ENCODE data around the gene FAM110D.

The FAM110D gene

DNA sequence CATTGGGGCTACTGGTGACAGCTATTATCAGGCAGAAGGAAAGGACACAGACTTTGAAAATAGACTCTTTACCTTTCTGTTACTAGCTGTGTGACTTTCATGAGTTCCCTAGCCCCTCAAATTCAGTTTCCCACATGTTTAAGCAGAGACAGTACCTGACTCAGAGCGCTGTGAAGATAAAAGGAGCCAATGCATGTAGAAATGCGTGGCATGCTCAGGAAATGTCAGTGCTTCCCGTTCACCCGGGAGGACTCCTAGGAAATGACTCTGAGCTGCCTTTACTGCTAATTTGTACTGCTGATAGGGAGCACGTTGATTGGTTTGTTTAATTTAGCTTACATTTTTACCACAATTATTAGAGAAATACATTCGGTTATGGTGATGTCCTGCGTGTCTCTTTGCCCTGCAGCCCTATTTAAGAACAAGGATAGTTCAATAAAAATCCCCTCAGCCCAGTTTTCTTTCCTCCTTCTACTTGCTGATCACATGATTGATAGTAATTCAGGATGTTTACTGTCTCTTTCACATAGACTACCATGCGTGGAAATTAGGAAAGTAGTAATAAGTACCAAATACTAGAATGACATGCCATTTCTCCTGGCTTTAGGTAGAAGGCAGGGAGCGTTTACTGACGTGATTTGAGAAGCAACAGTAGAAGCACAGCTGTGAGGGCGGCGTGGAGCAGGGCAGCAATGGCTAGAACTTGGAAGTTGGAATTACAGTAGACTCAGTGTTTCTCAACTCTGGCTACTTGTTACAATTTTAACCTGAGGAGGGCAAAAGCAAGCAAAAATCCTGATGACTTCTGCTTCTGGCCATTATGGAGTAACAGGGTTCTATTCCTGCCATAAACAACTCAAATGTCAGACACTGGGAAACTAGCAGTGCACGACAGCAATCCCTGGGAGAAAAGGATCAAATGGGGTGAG is 31.4 kb upstream of the FAM110D start:
- peak overlapping the region in 2 of 7 experiments; percentile 5 to 18 for H3K4me3 ChIP-seq

GRCh38 chr1:26129778-26130177 is 29.1 kb upstream of the FAM110D start:
- no peak overlapping the region for H3K4me3 ChIP-seq
- no peak overlapping the region for H3K27ac ChIP-seq

More for the DNA sequence above, 31.4 kb upstream of the FAM110D start:
- peak overlapping the region in 20 of 21 experiments; percentile 26 to 87 (median 67) for H3K27ac ChIP-seq

- Histone ChIP-seq H3K4me3 (no peak overlapping the region), H3K27ac (no peak overlapping the region)
Measured at GRCh38 chr1:26130695-26131094, 28.2 kb upstream of the FAM110D start.

GRCh38 chr1:26132128-26132833 is 26.6 kb upstream of the FAM110D start:
- H3K27ac ChIP-seq = no peak overlapping the region
- H3K4me3 ChIP-seq = no peak overlapping the region

DNA sequence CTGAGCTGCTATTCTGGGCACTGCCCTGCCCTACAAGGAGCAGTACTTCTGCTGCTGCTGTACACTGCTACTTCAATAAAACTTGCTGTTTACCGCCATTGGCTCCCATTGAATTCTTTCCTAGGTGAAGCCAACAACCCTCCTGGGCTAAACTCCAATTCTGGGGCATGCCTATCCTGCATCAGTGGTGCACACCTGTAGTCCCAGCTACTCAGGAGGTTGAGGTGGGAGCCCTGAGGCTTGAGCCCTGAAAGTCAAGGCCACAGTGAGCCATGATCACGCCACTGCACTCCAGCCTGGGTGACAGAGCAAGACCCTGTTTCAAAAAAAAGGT is 26.1 kb upstream of the FAM110D start:
- Histone ChIP-seq H3K4me3 (no peak overlapping the region), H3K27ac (no peak overlapping the region)

GRCh38 chr1:26134466-26134865 is 24.4 kb upstream of the FAM110D start:
- Histone ChIP-seq H3K4me3 (no peak overlapping the region), H3K27ac (no peak overlapping the region)

DNA sequence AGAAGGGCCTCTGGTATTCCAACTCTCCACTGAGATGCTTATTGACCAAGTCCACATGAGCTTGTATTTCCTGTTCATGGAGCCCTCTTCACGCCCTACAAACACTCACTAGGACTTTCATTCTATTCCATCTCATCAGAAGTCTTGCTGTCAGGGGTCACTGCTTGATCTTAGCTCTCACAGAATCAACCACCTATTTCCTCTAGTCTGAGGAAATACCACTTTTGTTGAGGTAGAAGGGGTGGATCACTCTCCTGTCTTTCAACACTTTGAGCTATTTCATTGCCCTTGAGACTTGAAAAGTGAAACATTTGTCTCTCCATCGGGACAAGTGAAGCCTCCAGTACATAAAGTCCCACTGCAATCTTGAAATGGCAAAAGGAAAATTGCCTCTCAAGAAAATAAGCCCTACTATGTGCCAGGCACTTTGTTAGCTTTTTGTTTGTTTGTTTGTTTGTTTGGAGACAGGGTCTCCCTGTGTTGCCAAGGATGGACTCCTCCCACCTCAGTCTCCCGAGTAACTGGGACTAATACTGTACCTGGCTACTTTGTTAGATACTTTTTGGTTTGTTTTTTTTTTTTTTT is 19.8 kb upstream of the FAM110D start:
- no peak overlapping the region for H3K27ac ChIP-seq
- no peak overlapping the region for H3K4me3 ChIP-seq

DNA sequence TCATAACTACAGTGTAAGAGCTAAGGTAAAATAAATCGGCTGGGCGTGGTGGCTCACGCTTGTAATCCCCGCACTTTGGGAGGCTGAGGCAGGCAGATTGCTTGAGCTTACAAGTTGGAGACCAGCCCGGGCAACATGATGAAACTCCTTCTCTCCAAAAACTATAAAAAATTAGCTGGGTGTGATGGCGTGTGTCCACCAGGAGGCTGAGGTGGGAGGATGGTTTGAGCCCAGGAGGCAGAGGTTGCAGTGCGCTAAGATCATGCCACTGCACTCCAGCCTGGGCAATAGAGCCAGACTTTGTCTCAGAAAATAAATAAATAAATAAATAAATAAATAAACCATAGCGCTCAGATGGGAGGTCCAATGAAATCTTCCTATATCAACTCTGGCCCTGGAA is 16.7 kb upstream of the FAM110D start:
- H3K4me3 ChIP-seq = no peak overlapping the region
- H3K27ac ChIP-seq = no peak overlapping the region

DNA sequence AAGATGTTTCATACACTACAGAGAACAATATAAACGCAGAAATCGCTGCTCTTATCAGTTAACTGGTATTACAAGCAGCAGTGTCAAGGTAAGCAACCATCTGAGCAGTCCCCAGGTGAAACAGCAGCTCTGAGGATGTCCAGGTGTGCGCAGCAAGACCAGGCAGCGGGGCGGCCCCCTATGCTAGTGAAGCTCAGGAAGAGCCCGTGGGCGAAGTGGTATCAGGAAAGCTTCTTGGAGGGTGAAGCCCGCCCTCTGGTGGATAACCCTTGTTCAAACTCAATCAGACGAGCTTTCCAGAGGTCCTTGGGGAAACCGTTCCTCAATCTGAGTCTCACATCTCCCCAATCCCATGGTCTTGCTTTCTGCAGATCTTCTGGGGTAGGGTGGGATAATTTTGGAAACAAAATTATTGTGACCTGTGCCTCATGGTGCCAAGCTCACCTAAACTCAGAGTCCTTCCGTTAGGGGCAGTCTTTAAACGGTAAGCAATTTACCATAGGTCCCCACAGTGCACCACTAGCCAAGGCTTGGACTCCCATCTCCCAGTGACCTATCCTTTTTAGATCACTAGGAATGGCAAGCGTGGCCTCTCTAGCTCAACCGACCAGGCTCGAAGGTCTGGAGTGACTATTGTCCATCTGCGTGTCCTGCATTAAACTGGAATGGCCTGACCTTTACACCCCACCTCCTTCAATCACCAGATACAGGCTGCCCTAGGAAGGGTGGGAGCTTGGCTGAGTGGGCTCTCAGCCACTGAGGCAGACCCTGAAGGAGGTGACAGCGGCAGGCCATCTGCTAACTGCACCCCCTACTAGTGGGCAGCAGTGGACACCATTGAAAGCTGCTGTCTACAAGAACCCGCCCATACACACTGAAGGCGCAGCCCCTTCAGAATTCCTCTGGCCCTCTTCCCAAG is 13.6 kb upstream of the FAM110D start:
- Histone ChIP-seq H3K27ac (no peak overlapping the region), H3K4me3 (no peak overlapping the region)

DNA sequence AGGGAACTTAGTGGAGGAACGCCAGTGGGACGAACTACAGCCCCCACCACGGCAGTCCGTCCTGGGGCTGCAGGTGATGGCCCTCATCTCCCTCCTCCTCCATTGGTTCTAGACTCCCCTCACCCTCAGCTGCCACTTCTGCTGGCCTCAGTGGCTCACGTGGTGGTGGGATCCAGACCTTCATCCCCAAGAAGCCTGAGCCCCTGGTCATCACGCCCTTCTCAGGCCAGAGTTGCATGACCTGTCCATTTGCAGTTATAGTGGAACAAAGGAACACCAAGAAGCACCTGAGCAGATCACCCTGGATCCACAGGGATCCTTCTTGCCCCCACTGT is 13.0 kb upstream of the FAM110D start:
- Histone ChIP-seq H3K4me3 (no peak overlapping the region), H3K27ac (no peak overlapping the region)

DNA sequence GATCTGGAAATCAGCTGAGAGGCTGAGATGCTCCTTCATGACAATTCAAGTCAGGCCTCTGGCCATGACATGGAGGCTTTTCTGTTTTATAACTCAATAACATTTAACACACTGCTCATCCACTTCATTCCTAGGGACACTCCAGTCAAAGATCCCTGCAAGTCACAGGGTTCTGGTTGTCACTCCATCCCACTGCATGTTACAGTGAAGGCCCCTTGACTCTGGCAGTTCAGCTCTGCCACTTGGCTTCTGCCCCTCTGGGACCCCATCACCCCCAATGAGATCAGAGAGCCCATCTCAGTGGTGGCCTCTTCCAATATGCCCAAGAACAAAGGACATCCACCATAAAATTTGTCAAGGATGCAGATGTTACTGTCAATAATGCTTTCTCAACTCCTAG is 10.0 kb upstream of the FAM110D start:
- H3K27ac ChIP-seq = no peak overlapping the region

DNA sequence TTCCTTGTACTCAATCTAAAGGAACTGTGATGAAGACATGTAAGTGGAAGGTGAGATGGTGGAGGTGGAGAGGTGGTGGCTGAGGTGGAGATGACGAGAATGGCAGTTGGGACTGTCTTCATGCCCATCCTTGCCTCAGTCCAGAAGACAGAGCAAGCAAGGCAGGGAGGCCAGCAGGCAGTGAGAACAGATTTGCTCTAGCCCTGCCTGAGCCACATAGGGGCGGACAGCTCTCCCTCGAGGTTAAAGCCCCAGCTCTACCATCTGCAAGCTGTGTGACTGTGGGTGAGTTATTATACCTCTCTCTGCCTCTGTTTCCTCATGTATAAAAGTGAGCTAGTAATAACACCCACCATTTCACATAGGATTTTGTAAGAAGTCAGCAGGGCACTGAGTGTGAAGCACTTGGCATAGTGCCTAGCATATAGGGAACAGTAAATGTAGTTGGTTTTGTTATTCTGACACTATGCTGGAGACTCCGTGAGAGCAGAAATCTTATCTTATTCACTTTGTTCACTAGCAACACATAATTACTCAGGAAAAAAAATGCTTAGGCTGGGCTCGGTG is 4.8 kb upstream of the FAM110D start:
- H3K27ac ChIP-seq = no peak overlapping the region
- no peak overlapping the region for H3K4me3 ChIP-seq

More for the DNA sequence above, 10.0 kb upstream of the FAM110D start:
- H3K4me3 ChIP-seq = no peak overlapping the region

- peak overlapping the region in 7 of 21 experiments; percentile 6 to 67 (median 34) for H3K27ac ChIP-seq
- no peak overlapping the region for H3K4me3 ChIP-seq
Measured at GRCh38 chr1:26154750-26155149, 4.1 kb upstream of the FAM110D start.

DNA sequence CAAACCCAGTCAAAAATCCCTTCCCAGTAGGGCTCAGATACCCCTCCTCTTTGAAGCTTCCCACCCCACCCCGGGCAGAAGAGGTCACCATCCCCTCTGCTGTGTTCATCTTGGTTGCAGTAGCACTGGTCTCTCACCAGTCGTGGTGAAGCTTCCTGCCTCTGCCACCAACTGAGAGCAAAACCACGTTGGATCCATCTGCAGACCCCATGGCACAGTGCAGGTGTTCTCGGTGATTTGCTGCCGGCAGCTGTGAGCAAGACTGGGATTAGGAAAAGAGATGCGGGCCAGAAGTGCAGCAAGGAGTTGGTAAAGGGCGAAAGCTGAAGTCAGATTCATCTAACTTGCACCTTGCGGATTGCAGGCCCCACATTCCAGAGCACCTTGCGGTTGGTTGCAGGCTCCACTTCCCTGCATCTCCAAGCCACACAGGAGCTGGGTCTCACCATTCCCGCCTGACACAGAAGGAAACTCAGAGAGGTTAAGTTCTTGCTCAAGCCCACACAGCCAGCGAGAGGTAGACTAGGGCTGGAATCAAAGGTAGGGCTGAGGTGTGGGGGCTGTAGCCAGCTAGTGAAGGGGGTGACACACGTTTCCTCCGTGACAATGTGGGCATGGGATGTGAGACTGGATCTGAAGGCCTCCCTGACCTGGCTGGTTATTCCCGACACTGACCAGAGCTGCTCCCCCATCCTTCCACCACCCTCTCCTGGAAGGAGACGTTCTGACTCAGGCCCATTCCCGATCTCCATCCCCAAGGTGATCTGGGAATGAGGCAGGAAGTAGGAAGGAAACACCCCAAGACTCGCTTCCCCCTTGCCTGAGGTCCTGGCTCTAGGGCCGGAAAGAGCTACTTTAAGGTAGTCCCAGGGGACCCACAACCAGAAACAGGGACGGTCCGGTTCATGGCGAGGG is 3.3 kb upstream of the FAM110D start:
- Histone ChIP-seq H3K4me3 (peak overlapping the region in 2 of 7 experiments; percentile 1 to 15), H3K27ac (peak overlapping the region in 12 of 21 experiments; percentile 6 to 67 (median 48))

- peak overlapping the region in 11 of 21 experiments; percentile 12 to 70 (median 51) for H3K27ac ChIP-seq
- peak overlapping the region in 2 of 7 experiments; percentile 1 to 15 for H3K4me3 ChIP-seq
Measured at GRCh38 chr1:26156285-26157038, 2.4 kb upstream of the FAM110D start.

- no peak overlapping the region for H3K4me3 ChIP-seq
- H3K27ac ChIP-seq = peak overlapping the region in 8 of 21 experiments; percentile 3 to 69 (median 46)
Measured at GRCh38 chr1:26158271-26158907, 490 bp upstream of the FAM110D start.

- Histone ChIP-seq H3K4me3 (peak overlapping the region in 6 of 7 experiments; percentile 3 to 47 (median 18)), H3K27ac (peak overlapping the region in 9 of 21 experiments; percentile 14 to 69 (median 45))
Measured at GRCh38 chr1:26159743-26160039, 812 bp downstream of the FAM110D start.

All from skin epidermis (tissue), 12 donors.